K562 (cell line): ENCODE results near the gene MATN1. TPM values are rescaled to one million over a fixed set of nuclear protein-coding genes. Genes with fewer than 3 reads are reported as not detected.

Experiments
- ASH1L ChIP-seq: fragments of 450-650 bp; IDR thresholded peaks from 2 replicates; pipeline ENCODE4 v1.6.1; 2018; ENCODE audit warnings: borderline replicate concordance, mild to moderate bottlenecking, low read depth; ENCODE audit not compliant: partially characterized antibody
- CREM ChIP-seq: IDR thresholded peaks from 2 replicates; pipeline ENCODE4 v1.6.1; 2014; ENCODE audit warnings: antibody characterized with exemption, low read depth
- E2F3 ChIP-seq: fragments of 250-450 bp; sonication (Bioruptor Pico); IDR thresholded peaks from 2 replicates; pipeline ENCODE4 v1.4.0; 2020; ENCODE audit warnings: mild to moderate bottlenecking
- KLF1 ChIP-seq: fragments of 450-650 bp; IDR thresholded peaks from 2 replicates; pipeline ENCODE4 v1.6.1; 2016; ENCODE audit warnings: missing genetic modification characterization, missing compliant biosample characterization
- NRF1 ChIP-seq, 2 experiments: fragments of 450-650 bp; IDR thresholded peaks in 1 of 2; conservative IDR thresholded peaks in 1 of 2; 2 replicates each; pipeline ENCODE4 v1.6.1; 2014; ENCODE audit warnings: mild to moderate bottlenecking in 2 of 2
- SMARCA5 ChIP-seq: fragments of 450-650 bp; IDR thresholded peaks from 2 replicates; pipeline ENCODE4 v1.6.1; 2016
- STAG1 ChIP-seq: sonication (generic); formaldehyde crosslinking; IDR thresholded peaks from 2 replicates; pipeline ENCODE4 v1.5.0; 2020; ENCODE audit warnings: missing genetic modification reagents, borderline replicate concordance
- TEAD4 ChIP-seq, 2 experiments: sonication (generic) in 1 of 2; formaldehyde crosslinking in 1 of 2; IDR thresholded peaks; 2 replicates each; pipeline versions ENCODE4 v1.6.1 to v1.8.0; 2012 to 2022; ENCODE audit warnings: borderline replicate concordance in 1 of 2, inconsistent platforms in 1 of 2, low read length in 1 of 2, mild to moderate bottlenecking in 1 of 2, missing genetic modification reagents in 1 of 2
- ZNF324 ChIP-seq: fragments of 250-450 bp; sonication (Bioruptor Pico); IDR thresholded peaks from 2 replicates; pipeline ENCODE4 v1.4.0; 2020; ENCODE audit warnings: mild to moderate bottlenecking
- polyA plus RNA-seq, 8 experiments: library from polyadenylated mRNA; depleted of rRNA in 4 of 8; stranded (reverse) in 5 of 8; unstranded in 3 of 8; fragments of >200 nt; fragmentation: Nextera tagmentation in 2 of 8; fragmentation: Illumina TruSeq in 1 of 8; extraction: Ambion mirVana in 2 of 8; extraction: Trizol in 1 of 8; gene quantifications; 2 replicates each; pipeline versions ENCODE4 v1.2.1 to v1.2.3, GENCODE V29; 2011 to 2014; ENCODE audit warnings: inconsistent platforms in 1 of 8, missing spikeins in 1 of 8
- total RNA-seq, 7 experiments: library from RNA; depleted of rRNA in 6 of 7; stranded (reverse); fragments of >200 nt in 6 of 7; fragmentation: Illumina TruSeq in 2 of 7; extraction: Trizol in 2 of 7; gene quantifications; 2 replicates each; pipeline versions ENCODE4 v1.2.1 to v1.2.3, GENCODE V29; 2011 to 2021; ENCODE audit warnings: low replicate concordance in 1 of 7
- TF ChIP-seq, protein P1 (sequence below): sonication (generic); formaldehyde crosslinking; IDR thresholded peaks from 2 replicates; pipeline ENCODE4 v1.8.1; 2023; ENCODE audit warnings: mild to moderate bottlenecking, missing genetic modification reagents
- TF ChIP-seq, protein P2 (sequence below): fragments of 250-450 bp; sonication (Bioruptor Pico); IDR thresholded peaks from 2 replicates; pipeline ENCODE4 v1.4.0; 2020
- TF ChIP-seq, protein P3 (sequence below), 3 experiments: fragments of 200-800 bp in 1 of 3; sonication (Bioruptor generic) in 1 of 3; sonication (generic) in 1 of 3; formaldehyde crosslinking in 1 of 3; IDR thresholded peaks; 2 replicates each; pipeline versions ENCODE4 v1.6.1 to v1.8.0; 2016 to 2022; ENCODE audit warnings: mild to moderate bottlenecking in 2 of 3, missing compliant biosample characterization in 2 of 3, missing genetic modification characterization in 2 of 3, missing genetic modification reagents in 1 of 3
- TF ChIP-seq, protein P4 (sequence below): sonication (generic); formaldehyde crosslinking; IDR thresholded peaks from 2 replicates; pipeline ENCODE4 v1.9.0; 2022; ENCODE audit warnings: mild to moderate bottlenecking, missing genetic modification reagents
- TF ChIP-seq, protein P5 (sequence below): IDR thresholded peaks from 3 replicates; pipeline ENCODE4 v1.6.1; 2011; ENCODE audit warnings: borderline replicate concordance, mild to moderate bottlenecking; ENCODE audit not compliant: insufficient read length, insufficient read depth

Gene MATN1
- total and polyA plus RNA-seq, 9 of the 15 experiments (the other 6 are each of a cell fraction or from before 2014, with no cell fraction given): 0.10 to 2.3 (median 1.2) TPM

DNA sequence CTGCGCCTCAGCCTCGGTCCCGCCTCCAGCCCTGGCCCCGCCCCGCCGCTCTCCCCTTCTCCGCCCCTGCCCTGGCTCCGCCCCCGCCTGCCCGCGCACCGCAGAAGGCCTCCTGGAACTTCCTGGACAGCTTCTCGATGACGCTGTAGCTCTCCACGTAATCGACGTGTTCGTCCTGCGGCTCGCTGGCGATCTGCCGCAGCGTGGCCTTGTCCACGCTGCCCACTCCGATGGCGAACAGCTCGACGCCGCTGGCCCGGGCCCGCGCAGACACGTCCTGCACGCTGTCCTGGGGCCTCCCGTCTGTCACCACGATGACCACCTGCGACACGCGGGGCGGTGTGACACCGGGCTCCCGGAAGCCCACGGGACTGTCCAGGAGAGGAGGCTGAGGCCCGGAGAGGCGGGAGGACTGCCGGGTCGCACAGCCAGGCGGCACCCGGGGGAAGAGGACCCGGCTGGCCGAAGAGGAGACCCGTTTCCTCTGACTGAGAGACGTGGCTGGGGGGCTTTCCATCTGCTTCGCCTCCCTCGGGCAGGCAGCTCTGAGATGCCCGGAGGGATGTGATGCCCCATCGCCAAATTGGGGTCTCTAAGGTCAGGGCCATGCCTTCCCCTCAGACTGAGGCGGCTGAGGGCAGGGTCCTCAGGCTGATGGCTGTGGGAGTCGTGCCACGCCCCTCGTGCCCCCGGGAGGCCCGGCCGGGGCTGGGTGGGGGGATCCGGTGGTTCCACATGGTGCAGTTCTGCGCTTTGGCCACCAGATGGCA lies 4.6 kb downstream of the MATN1 start (continued):
- TF ChIP-seq E2F3 (CRISPR knock-in tag) (peak; percentile 96), STAG1 (CRISPR knock-in tag) (no peak; the same call in 1 of the 2 replicates), CREM (peak; percentile 97), TEAD4 (IDR thresholded peaks at IDR 0.05; ENCODE audit: low read length) (peak; percentile 63), TEAD4 (CRISPR knock-in tag; IDR thresholded peaks at IDR 0.05; ENCODE audit: borderline replicate concordance) (peak; percentile 60; the same call in 1 of the 2 replicates), ZNF324 (CRISPR knock-in tag) (no peak), SMARCA5 (no peak), ASH1L (no peak), NRF1 (conservative IDR thresholded peaks at IDR 0.05 in 1 of 2, IDR thresholded peaks at IDR 0.05 in 1 of 2) (peak; percentile 87 to 90), KLF1 (tag) (peak; percentile 65)
- TF ChIP-seq, protein P1, sequence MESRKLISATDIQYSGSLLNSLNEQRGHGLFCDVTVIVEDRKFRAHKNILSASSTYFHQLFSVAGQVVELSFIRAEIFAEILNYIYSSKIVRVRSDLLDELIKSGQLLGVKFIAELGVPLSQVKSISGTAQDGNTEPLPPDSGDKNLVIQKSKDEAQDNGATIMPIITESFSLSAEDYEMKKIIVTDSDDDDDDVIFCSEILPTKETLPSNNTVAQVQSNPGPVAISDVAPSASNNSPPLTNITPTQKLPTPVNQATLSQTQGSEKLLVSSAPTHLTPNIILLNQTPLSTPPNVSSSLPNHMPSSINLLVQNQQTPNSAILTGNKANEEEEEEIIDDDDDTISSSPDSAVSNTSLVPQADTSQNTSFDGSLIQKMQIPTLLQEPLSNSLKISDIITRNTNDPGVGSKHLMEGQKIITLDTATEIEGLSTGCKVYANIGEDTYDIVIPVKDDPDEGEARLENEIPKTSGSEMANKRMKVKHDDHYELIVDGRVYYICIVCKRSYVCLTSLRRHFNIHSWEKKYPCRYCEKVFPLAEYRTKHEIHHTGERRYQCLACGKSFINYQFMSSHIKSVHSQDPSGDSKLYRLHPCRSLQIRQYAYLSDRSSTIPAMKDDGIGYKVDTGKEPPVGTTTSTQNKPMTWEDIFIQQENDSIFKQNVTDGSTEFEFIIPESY (CRISPR knock-in tag): peak; percentile 45; the same call in 1 of the 2 replicates
- TF ChIP-seq, protein P2, sequence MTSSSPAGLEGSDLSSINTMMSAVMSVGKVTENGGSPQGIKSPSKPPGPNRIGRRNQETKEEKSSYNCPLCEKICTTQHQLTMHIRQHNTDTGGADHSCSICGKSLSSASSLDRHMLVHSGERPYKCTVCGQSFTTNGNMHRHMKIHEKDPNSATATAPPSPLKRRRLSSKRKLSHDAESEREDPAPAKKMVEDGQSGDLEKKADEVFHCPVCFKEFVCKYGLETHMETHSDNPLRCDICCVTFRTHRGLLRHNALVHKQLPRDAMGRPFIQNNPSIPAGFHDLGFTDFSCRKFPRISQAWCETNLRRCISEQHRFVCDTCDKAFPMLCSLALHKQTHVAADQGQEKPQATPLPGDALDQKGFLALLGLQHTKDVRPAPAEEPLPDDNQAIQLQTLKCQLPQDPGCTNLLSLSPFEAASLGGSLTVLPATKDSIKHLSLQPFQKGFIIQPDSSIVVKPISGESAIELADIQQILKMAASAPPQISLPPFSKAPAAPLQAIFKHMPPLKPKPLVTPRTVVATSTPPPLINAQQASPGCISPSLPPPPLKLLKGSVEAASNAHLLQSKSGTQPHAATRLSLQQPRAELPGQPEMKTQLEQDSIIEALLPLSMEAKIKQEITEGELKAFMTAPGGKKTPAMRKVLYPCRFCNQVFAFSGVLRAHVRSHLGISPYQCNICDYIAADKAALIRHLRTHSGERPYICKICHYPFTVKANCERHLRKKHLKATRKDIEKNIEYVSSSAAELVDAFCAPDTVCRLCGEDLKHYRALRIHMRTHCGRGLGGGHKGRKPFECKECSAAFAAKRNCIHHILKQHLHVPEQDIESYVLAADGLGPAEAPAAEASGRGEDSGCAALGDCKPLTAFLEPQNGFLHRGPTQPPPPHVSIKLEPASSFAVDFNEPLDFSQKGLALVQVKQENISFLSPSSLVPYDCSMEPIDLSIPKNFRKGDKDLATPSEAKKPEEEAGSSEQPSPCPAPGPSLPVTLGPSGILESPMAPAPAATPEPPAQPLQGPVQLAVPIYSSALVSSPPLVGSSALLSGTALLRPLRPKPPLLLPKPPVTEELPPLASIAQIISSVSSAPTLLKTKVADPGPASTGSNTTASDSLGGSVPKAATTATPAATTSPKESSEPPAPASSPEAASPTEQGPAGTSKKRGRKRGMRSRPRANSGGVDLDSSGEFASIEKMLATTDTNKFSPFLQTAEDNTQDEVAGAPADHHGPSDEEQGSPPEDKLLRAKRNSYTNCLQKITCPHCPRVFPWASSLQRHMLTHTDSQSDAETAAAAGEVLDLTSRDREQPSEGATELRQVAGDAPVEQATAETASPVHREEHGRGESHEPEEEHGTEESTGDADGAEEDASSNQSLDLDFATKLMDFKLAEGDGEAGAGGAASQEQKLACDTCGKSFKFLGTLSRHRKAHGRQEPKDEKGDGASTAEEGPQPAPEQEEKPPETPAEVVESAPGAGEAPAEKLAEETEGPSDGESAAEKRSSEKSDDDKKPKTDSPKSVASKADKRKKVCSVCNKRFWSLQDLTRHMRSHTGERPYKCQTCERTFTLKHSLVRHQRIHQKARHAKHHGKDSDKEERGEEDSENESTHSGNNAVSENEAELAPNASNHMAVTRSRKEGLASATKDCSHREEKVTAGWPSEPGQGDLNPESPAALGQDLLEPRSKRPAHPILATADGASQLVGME: peak; percentile 93
- TF ChIP-seq, protein P3, sequence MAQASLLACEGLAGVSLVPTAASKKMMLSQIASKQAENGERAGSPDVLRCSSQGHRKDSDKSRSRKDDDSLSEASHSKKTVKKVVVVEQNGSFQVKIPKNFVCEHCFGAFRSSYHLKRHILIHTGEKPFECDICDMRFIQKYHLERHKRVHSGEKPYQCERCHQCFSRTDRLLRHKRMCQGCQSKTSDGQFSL (CRISPR knock-in tag; IDR thresholded peaks at IDR 0.05): peak; percentile 95
- TF ChIP-seq, protein P3 (tag; IDR thresholded peaks at IDR 0.05): peak in 1 of 2 experiments; percentile 75; a peak in 2 of 4 replicates
- TF ChIP-seq, protein P4, sequence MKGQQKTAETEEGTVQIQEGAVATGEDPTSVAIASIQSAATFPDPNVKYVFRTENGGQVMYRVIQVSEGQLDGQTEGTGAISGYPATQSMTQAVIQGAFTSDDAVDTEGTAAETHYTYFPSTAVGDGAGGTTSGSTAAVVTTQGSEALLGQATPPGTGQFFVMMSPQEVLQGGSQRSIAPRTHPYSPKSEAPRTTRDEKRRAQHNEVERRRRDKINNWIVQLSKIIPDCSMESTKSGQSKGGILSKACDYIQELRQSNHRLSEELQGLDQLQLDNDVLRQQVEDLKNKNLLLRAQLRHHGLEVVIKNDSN: peak; percentile 55
- TF ChIP-seq, protein P5, sequence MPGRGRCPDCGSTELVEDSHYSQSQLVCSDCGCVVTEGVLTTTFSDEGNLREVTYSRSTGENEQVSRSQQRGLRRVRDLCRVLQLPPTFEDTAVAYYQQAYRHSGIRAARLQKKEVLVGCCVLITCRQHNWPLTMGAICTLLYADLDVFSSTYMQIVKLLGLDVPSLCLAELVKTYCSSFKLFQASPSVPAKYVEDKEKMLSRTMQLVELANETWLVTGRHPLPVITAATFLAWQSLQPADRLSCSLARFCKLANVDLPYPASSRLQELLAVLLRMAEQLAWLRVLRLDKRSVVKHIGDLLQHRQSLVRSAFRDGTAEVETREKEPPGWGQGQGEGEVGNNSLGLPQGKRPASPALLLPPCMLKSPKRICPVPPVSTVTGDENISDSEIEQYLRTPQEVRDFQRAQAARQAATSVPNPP: no peak
